Ureter (tissue), 1 donor: ENCODE data around the gene H2BK1. TPM values are rescaled to one million over a fixed set of nuclear protein-coding genes. Genes with fewer than 3 reads are reported as not detected.

Source experiments
- DNase-seq: peaks from one replicate; pipeline ENCODE4 v3.0.0-alpha.2; 2020; ENCODE audit warnings: low spot score
- total RNA-seq: library from RNA; stranded (reverse); gene quantifications from one replicate; pipeline ENCODE4 v1.2.4, GENCODE V29; 2023
- donor health status: DM: yes; HTN: yes; CAD: no.

Gene H2BK1
- total RNA-seq, 1 donor from 2014 or later = not detected

DNA sequence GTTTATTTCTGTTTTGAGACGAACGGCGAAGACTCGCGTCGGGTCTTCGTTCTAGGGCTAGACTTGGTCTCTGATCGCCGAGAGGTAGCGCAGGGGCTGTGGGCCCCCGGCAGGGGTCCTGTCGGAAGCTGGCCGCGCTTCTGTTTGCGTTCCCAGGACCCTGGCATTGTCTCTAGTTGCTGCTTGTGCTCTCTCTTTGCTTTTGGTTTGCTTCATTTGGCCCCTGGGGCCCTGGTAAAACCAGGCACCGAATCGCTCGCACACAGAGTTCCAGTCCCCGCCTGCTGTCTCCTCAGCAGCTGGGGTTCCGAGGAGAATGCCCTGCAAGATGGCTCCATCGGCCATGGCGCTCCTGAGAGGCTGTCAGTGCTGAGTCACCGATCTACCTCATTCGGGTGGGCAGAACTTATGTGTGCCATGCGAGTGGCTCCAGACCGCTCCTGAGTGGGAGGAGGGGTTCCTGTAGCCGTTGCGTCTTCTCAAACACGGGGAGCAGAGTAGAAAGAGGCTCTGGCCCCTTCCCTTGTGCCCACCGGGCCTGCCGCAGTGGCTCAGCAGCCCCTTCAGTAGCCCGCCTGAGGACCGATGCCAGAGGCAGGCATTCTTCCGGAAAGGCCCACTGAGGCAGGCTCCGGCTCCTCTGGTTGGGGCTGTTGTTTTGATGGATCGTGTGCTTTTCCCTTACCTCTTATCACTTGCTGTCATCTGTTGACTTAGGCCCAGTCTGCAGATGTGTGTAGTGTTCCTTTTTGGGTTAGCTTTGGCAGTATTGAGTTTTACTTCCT, 22.8 kb upstream of the H2BK1 start:
- DNase-seq = no peak

DNA sequence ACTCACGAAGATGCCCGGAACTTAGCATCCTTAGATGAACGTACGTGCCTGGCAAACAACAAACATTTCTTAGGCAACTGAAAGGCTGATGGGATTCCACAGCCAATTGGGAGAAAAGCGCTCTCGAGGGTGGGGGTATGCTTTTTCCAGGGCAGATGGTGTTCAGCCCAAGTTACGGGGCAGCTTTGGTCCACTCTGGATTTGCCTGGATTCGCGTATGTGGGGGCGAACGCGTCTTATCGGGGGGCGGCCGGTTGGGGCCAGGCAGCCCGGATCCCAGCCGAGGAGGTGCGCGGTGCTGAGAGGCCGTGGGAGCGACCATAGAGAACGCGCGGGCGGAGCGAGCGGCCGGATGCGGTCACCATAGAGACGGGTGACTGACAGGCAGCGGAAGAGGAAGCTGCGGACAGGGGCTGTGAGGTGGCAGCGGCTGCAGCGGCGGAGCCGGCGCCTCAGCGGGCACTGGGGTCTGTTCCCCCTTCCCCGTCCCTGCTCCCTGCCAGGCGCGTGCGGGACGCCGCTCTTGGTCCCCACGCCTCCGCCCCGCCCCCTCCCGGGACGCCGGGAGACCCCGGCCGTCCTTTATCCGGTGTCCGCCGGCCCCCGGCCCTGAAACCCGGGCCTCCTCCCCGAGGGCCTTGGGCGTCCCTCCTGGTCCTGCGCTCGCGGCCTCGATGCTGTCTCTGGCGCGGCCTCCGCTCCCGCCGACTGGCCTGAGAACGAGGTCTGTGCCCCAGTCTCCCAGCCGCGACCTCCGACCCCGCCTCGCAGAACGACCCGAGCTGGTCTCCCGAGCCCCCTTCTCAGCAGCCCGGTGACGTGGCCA, 22.0 kb upstream of the H2BK1 start, which contains the start of gene CHPF2:
Gene CHPF2 (plus strand): TSS at position 393 of the 826 bp plus-strand sequence. CDS start 1,529 bp downstream, outside the sequence.
- DNase-seq = peak; percentile 93

DNA sequence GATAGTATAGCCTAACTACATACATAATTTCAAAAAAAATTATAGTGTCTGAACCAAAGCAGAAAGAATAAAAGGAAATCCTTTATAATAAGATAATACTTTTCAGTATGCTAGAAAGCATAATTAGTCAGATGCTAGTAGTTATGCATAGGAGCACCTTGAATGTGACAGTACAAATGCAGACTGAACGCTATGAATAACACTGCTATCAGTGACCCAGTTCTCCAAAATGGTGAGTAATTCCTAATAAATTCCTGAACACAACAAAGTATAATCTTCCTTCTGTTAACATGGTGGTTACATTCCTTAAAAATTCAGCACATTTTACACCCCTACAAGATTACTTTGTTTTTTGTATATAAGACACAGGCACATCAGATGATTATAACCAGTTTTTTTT, 20.8 kb upstream of the H2BK1 start:
- no peak for DNase-seq

DNA sequence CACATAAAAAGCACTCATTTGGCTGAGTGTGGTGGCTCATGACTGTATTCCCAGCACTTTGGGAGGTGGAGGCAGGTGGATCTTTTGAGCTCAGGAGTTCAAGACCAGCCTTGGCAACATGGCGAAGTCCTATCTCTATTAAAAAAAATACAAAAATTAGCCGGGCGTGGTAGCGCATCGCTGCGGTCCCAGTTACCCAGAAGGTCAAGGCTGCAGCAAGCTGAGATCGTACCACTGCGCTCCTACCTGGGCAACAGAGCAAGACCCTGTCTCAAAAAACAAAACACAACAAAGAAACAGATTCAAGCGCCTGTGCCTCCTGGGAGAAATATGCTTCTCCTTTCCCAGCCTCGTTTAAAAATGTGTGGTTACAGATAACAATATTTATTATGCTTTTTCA, 19.0 kb upstream of the H2BK1 start:
- DNase-seq = no peak

DNA sequence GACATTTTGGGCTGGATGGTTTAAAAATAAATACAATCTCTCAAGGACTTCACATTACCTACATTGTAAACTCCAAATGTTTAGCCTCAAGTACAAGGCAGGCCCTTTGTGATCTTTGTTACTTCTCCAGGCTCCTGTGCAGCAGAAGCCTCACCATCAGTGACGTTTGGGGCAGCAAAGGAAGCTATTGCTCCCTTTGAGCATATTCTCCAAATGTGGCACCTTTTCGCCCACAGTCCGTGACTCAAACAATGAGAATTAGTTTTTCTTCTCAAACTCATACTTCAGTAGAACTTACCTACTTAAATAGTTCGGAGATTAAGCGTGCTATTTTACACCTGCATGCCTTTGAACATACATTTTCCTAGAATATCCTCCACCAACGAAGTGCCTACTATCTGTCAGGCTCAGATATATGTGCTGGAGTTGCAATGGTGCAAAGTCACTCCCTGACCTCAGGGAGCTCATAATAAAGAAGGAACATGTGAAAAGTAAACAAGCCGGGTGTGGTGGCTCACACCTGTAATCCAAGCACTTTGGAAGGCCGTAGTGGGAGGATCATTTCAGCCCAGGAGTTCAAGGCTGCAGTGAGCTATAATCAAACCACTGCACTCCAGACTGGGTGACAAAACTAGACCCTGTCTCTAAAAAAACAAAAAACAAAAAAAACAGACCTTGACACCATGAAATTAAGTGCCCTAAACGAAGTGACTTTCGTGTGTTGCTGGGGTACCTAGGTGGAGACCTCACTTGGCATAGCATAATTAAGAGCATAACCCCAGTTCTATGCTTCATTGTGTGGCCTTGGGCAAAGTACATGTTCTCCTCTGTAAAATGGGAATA, 18.0 kb upstream of the H2BK1 start:
- DNase-seq = no peak

DNA sequence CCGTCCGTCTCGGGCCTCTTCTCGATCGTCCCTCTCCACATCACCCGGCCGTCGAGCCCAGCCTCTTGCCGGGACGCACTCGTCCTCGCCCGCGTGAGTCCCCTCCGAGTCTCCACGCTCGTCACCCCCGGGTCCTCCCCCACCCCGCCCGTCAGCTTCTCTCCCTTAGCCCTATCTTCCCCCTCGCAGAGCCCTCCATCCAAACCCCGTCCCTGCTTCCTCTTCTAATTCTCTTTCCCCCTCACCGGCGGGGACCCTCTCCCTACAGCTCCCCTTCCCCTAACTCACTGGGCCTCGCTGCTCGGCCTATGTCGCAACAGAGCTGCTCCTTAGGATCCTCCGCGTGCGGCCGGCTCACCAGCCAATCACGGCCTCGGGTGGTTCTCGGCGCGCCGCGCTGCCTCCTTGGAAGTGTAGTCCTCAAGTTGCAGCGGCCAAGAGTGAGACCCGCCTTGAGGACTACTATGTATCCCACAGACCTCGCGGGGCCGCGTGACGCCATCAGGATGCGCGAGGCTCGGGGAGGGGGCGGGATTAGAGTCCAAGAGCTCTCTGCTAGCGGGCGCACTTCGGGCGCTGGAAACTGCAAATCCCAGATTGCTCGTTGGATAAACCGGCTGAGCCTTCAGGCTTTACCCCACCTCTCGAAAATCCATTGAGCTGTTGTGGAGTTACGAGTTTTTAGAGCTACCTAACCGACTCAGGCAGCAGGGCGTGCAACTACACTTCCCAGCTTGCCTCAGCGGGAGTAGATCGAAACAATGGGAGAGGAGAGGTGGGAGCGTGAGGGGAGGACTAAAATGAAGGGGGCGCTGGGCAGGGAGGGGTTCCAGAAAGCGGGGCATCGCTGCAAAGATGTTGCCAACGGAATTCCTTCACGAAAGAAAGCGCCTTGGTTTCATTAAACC, 16.8 kb upstream of the H2BK1 start, which contains the start of gene ABCF2:
Gene ABCF2 (minus strand): TSS at position 331 of the 908 bp plus-strand sequence. CDS start 747 bp downstream, outside the sequence.
- DNase-seq = peak; percentile 99

DNA sequence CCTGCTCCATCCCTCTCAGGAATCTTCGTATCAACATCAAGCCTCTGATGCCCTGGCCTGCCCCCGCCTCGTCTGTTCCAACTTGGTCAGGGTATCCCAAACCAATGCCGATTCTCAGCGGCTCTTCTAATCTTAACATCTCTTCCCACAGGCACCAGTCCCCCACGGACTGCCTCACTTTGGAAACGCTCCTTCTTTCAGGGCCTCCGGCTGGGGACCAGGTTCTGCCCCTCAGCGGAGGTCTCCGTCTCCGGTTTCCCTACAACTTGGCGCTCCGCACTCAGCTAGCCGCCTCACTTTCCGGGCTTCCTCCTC, 16.2 kb upstream of the H2BK1 start:
- no peak for DNase-seq

DNA sequence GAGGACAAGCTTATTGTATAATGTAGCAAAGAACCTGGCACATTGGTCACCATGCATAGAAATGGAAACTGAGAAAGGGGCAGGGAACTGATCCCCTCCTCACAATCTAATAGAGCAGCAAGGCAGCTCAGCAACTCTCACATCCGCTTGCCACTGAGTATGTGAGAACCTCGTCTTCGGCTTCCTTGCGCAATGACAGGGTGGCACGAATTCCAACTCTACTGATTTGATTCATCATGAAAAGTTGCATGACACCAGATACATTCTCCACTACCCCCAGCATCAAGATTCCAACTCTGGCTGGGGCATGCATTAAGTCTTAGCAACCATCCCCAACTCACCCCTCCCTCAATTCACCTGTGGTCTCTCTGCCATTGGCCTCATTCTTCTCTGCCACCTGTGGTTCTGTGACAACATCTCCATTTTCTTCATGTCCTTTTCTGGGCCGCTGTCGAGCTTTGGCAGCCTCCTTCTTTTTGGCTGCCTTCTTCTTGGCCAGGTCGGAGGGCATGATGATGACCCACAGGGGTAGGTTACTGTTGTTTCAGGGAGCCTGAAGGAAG, 15.7 kb upstream of the H2BK1 start:
- no peak for DNase-seq

DNA sequence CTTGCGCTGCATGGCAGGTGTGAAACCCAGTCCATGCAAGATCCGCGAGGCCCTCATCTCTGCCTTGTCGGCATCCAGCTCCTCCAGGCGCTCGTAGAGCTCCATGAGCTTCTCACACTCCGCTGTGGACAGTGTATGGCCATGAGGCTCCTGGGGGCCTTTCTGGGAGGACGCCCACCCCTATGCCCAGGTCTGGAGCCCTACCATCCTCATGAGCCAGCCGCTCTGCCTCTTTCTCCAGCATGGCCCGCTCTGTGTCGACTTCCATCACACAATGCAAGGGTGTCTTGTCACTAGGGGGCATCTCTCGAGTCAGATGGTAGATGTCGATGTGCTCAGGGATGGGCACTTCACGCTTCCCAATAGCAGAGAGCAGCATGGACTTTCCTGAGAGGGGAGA, 13.4 kb upstream of the H2BK1 start:
- no peak for DNase-seq

DNA sequence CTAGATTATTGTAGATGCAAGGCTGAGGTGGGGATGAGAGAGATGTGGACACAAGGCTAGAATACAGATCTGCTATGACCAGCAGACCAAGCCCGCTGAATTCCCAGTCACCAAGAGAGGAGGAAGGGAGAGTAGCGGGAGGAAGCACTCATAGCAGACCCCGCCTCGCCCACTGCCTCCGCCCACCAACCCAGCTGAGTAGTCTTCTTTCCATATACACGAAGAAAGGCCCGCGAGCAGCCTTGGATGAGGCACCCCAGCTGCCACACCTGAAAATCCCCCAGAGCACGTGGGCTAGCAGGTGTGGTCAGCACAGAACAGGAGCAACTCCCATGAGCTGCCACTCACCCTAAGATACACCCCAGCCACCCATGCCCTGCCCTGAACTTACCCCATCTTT, 7.9 kb upstream of the H2BK1 start:
- DNase-seq = no peak

DNA sequence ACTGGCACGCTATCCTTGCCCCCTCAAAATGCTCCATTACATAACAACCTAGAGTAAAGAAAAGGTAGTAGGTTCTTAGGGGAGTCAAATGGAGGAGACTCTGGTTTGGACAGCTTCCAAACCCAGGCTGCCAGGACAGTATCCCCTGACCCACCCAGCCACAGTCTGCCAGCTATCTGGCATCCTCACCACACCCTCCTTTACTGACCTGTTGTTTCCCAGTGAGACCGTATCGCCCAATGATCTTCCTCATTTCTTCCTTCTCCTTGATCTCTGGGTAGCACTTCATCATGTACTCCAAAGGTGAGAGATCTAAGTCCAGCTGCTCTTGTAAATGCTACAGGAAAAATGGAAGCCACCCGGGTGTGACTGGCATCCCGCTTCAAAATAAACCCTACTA, 5.1 kb upstream of the H2BK1 start:
- no peak for DNase-seq

DNA sequence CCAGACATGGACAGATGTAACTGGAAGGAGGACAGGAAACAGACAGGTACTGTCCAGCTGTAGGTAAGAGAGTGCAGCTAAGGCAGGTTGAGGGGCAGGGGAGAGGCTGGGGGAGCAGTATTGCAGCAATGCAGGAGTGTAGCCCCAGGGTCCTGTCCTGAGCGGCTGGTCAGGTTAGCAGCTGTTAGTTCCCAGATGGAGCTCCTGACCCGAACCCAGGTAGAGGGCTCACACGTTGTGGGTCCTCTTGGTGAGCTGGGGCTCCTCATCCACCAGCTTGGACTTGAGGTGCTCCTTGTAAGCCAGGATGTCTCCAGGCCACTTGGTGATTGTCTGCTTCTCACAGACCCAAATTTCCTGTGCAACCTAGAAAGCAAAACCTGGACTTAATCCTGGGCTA, 3.5 kb upstream of the H2BK1 start:
- no peak for DNase-seq

DNA sequence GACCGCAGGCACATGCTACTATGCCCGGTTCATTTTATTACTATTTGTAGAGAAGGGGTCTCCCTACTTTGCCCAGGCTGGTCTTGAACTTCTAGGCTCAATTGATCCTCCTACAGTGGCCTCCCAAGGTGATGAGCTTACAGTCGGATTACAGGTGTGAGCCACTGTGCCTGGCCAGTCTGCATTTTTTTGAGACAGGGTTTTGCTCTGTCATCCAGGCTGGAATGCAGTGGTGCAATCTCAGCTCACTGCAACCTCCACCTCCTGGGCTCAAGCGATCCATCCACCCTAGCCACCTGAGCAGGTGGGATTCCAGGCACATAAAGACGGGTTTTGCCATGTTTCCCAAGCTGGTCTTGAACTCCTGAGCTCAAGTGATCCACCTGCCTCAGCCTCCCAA, 2.3 kb upstream of the H2BK1 start:
- DNase-seq = no peak

DNA sequence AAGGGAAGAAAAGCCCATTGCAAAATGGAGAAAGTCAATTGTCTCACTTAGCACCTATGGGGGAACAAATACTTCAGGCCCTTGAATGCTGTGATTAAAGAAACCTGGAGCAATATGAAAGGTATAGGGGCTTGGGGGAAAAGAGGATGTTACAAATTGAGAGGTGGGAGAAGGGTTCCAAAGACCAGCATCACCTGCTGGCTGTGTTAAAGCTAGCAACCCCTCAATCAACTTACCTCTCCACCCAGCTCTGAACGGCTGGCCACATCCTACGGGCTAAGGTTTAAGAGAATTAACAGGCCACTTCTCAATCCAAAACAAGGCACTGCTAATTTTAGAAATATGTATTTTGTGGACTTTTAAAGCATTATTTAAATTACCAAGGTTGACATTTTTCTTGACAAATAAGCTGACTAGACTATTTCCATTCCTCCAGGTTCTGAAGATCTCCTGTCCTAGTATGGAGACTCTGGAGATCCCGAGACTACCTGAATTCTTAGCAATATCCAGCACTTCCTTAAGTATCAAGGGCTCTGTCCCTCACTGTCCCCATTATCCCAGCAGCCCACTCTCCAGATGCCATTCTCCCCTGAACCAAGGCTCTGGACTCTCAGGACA, 976 bp upstream of the H2BK1 start:
- DNase-seq = no peak

DNA sequence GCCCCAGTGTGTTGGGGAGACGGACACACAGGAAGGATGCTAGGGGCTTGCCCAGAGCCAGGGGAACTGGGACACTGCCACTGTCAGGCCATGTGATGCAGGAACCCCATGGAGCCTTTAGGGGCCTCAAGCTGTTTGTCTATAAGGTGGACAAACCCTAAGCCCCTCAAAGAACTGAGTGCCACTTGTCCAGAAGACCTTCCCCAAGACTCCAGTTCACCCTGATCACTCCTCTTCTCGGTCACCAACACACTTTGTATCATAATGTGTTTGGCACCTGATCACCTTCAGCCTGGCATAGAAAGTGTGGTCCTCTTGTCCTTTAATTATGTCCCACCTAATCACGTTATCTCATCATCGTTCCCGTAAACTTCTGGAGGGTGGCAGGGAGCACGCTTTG, 700 bp downstream of the H2BK1 start:
- no peak for DNase-seq

DNA sequence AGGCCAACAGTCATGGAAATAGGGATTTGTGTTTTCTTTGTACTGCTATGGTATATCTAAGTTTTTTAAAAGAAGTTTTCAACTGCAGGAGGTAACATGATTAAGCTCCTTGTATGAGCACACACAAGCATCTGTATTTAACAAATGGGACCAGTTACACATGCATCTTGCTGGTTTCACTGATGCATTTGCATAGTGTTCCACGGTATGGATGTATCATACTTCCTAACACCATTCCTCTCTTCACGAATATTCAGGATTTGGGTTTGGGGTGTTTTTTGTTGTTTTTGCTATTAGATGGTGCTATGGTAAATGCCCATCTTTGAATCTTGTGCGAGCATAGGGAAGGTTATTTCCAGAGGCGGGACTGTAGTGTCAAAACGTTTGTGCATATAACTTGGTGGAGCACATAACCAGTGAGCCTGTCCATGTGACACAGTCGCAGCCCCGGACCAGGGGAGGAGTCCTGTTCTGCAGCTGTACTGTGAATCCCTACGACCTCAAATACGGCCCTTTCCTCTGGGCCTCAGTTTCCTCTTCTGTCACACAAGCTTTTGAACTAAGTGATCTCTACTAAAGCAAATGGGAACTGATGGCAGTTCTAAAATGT, 1.9 kb downstream of the H2BK1 start:
- no peak for DNase-seq

DNA sequence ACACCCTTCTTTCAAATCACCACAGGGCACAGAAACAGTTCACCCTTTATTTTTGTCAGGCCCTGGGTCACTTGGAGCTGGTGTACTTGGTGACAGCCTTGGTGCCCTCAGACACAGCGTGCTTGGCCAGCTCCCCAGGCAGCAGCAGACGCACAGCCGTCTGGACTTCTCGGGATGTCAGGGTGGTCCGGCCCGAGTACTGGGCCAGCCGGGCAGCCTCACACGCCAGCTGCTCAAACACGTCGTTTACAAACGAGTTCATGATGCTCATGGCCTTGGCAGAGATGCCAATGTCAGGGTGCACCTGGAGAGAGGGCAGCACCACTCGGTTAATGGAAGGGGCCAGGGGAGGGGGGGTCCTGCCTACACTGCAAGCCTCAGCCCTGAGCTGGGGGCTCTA, 2.5 kb downstream of the H2BK1 start:
- DNase-seq = no peak

DNA sequence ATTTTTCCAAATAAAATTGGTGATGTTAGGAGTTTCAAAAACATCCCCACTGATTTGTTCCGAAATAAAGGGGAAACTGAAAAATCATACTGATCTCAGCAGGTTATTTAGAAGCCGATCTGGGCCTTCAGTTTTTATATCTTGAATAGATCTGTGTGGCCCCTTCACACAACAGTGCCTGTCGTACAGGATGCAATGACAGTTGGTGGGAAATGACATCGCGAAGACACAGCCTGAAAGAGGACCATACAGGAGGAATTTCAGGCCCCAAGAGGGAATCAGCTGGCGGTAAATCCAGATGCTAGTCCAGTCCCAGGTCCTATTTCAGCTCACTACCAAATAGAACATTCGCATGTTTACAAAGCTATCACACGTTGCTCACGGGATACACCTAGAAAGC, 3.0 kb downstream of the H2BK1 start:
- DNase-seq = no peak

DNA sequence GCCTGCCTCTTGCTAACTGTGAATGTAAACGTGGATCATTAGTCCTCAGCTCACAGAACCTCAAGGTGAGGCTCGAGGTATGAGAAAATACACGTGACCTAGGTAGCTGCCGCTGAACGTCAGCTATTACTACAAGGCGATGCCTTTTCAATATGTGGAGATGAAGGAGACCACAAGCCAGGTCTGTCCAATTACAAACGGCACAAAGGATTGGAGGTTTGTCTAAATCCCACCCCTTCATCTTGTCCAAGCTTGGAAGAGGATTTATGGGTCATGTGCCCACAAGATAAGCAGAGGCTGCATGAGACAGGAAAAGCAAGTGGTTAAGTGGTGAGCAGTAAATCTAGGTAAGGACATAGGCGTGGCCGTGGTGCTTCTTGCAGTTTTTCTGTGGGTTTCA, 3.4 kb downstream of the H2BK1 start:
- DNase-seq = no peak

DNA sequence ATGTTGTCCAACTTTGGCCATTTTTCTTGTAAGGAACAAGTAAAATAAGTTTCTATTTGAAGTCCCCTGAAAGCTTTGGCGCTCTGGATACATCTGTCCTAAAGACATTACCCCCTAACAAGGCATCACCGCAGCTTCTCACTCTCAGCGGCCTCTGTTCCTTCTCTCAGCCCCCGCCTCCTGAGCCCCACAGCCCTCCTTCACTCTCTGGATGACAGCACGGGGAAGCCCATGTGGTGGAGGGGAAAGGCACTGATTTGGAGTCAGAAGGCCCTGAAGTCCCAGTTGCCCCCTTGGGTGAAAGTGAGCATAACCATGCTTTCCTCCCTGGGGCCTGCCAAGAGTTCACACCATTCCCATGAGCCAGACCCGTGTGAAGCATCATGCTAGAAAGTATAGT, 4.6 kb downstream of the H2BK1 start:
- no peak for DNase-seq
